ENCODE measurements around the gene INPP5A. TPM values are rescaled to one million over a fixed set of nuclear protein-coding genes. Genes with fewer than 3 reads are reported as not detected.
"Not testable (repeated sequence)": the region's sequence is repeated elsewhere in the genome, so short reads cannot be mapped to it uniquely, and the experiment has no call there.

Gene INPP5A
- polyA plus RNA-seq, 3 donors from 2014 or later, result 0.30 to 1.7 (median 0.48) TPM

DNA sequence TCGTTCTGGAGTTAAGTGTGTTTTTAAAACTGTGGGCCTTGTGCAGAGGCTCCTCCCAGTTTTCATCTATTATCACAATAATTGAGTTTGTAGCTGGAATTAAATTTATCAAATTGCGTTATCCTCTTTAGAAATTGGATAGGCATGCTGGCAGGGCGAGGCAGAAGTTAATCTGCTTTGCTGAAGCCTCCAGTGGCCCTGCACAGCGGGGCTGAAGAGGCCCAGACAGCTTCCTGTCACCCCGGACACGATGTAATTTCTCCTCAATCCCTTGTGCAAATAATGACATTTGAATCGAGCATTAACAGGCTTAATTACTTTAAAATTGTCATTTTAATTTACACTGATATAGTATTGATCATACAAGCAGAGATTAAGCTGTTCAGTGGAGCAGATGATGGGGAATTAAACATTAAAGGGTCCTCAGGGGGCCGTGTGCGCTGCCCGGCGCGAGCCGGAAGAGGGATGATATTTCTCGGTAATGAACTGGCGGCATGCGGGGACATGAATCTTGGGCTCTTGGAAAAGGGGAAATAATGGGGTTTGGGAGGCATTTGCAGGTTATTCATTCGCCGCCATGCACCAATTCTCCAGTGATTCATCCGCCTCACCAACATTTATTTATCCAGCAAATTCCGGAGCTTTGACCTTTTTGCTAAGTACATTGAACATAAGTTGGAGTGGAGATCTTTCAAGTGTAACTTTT is 129.9 kb downstream of the INPP5A start:
- H3K27ac Mint-ChIP-seq, result no peak overlapping the region
- DNase-seq, result no peak
- H3K27me3 Mint-ChIP-seq (ENCODE audit: low read depth in 3 of 3), result peaks cover 0 to 1% (median 0%) of the 10 kb centered on the region in 3 donors
- H3K4me3 Mint-ChIP-seq, result no peak overlapping the region
- H3K36me3 Mint-ChIP-seq, result no peaks in the 10 kb centered on the region
- H3K9me3 Mint-ChIP-seq, result peaks cover 0 to 2% (median 0%) of the 10 kb centered on the region in 6 donors
- peaks cover 0 to 2% of the 10 kb centered on the region in 2 donors for H3K4me1 Mint-ChIP-seq

DNA sequence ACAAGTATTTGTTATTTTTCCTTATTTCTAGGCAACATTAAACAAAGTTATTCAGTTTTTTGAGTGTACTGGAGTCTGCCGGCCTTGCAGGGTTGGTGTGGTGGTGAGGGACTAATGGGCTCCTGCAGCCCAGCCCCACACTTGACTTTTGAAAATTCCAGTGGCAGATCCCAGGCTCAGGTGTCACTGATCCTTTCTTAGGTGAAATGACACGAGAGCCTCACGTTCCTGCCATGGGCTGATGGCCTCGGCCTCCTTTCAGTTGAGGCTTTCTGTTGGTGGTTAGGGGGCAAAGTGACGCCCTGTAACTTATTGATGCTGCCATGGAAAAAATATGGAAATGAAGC is 130.4 kb downstream of the INPP5A start:
- Mint-ChIP-seq H3K36me3 (no peaks in the 10 kb centered on the region), H3K4me3 (no peak overlapping the region), H3K4me1 (peaks cover 0 to 2% of the 10 kb centered on the region in 2 donors), H3K27ac (no peak overlapping the region), H3K9me3 (peaks cover 0 to 2% (median 0%) of the 10 kb centered on the region in 6 donors), H3K27me3 (ENCODE audit: low read depth in 3 of 3) (no peaks in the 10 kb centered on the region)
- DNase-seq, result no peak

DNA sequence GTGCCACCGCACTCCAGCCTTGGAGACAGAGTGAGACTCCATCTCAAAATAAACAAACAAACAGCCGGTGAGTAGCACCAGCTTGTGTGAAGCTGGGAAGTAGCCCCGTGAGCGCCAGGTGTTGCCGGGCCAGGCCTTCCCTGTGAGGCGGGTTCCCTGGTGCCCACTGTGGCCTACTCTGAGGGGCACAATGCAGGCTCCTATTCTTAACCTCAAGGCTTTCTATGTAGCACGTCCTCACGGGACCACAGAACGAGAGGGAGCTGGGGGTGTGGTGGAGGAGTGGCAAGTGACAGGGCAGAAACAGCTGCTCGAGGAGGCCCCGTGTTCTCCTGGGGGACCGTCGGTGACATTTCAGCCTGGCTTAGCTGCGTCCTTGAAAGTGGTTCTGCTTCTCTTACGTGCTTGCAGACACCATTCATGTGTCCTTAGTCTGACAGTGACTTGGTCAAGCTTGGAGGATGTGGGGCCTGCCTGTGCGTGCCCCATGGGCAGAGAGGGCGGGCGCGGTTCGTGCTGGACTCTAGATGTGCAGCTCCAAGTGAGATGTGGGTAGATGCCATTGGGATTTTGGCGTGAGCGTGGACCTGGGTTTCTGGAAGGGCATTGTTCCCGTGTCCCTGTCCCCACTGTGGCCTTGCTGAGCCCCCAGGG is 131.7 kb downstream of the INPP5A start:
- Mint-ChIP-seq H3K9me3 (peaks cover 0 to 2% (median 0%) of the 10 kb centered on the region in 6 donors), H3K36me3 (no peaks in the 10 kb centered on the region), H3K27ac (no peak overlapping the region), H3K27me3 (ENCODE audit: low read depth in 3 of 3) (no peaks in the 10 kb centered on the region), H3K4me3 (no peak overlapping the region), H3K4me1 (peaks cover 0 to 2% of the 10 kb centered on the region in 2 donors)
- no peak for DNase-seq

- H3K9me3 Mint-ChIP-seq, result peaks cover 0 to 2% (median 0%) of the 10 kb centered on the region in 6 donors
- H3K4me1 Mint-ChIP-seq, result peaks cover 0 to 2% of the 10 kb centered on the region in 2 donors
- no peaks in the 10 kb centered on the region for H3K36me3 Mint-ChIP-seq
- no peak for DNase-seq
- no peak overlapping the region for H3K27ac Mint-ChIP-seq
- no peak overlapping the region for H3K4me3 Mint-ChIP-seq
- H3K27me3 Mint-ChIP-seq (ENCODE audit: low read depth in 3 of 3), result peaks cover 0 to 1% (median 0%) of the 10 kb centered on the region in 3 donors
Measured at GRCh38 chr10:132670546-132671227, 133.1 kb downstream of the INPP5A start.

DNA sequence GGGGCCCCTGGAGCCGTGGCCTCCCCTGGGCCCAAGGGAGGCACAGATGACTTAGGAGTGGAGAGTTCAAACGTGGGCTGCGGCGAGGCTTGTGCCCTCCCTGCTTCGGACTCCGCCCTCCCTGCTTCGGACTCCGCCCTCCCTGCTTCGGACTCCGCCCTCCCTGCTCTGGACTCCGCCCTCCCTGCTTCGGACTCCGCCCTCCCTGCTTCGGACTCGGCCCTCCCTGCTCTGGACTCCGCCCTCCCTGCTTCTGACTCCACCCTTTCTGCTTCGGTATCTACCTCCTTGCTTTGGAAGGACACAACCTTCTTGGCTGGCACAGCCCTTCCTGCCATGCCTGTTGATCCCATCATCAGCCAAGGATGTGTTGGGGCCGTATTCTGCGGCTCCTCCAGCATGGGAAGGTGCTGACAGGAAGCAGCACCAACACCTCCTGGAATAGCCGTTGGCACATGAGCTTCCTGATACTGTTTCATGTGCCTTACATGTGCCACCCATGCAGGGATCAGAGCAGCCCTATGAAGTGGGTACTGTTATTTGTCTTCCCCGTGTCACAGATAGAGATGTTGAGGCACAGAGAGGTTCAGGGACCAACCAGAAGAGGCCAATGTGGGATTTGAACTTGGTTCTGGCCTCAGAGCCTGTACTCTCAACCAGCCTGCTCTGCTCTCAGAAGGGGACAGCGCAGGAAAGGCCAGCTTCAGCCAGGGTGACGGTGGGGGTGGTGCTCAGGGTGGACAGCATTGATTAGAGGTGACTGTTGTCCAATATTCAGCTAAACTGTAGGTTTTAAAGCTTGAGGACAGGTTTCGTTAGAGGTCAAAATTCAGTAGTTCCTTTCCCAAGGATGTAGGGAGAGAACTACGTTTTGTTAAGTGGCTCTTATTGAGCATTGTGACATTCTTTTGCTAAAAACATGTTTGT is 133.9 kb downstream of the INPP5A start:
- DNase-seq, result no peak
- Mint-ChIP-seq H3K4me1 (peaks cover 0 to 2% of the 10 kb centered on the region in 2 donors), H3K9me3 (peaks cover 0 to 2% (median 0%) of the 10 kb centered on the region in 6 donors), H3K4me3 (no peak overlapping the region), H3K36me3 (no peaks in the 10 kb centered on the region), H3K27ac (no peak overlapping the region), H3K27me3 (ENCODE audit: low read depth in 3 of 3) (peaks cover 0 to 1% (median 0%) of the 10 kb centered on the region in 3 donors)

DNA sequence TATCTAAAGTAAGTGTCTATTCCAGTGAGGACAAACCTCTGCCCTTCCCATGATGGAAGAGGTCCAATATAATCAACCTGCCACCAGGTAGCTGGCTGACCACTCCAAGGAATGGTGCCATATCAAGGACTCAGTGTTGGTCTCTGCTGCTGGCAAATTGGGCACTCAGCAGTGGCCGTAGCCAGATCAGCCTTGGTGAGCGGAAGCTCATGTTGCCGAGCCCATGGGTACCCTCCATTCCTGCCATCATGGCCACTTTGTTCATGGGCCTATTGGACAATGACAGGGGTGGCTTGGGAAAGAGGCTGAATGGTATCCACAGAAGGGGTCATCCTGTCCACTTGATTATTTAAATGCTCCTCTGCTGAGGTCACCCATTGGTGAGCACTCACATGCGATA is 136.2 kb downstream of the INPP5A start:
- not testable (repeated sequence) for H3K4me1 Mint-ChIP-seq; H3K27ac Mint-ChIP-seq; H3K27me3 Mint-ChIP-seq (ENCODE audit: low read depth in 3 of 3); DNase-seq; H3K9me3 Mint-ChIP-seq; H3K4me3 Mint-ChIP-seq; H3K36me3 Mint-ChIP-seq

- Mint-ChIP-seq H3K36me3 (no peaks in the 10 kb centered on the region), H3K9me3 (peaks cover 0 to 2% (median 0%) of the 10 kb centered on the region in 6 donors), H3K27me3 (ENCODE audit: low read depth in 3 of 3) (peaks cover 0 to 1% (median under 1%) of the 10 kb centered on the region in 3 donors), H3K4me1 (peaks cover 0 to 2% of the 10 kb centered on the region in 2 donors), H3K27ac (peak overlapping the region in 1 of 6 donors; percentile 45), H3K4me3 (no peak overlapping the region)
- DNase-seq, result no peak
Measured at GRCh38 chr10:132674311-132674710, 136.7 kb downstream of the INPP5A start.

DNA sequence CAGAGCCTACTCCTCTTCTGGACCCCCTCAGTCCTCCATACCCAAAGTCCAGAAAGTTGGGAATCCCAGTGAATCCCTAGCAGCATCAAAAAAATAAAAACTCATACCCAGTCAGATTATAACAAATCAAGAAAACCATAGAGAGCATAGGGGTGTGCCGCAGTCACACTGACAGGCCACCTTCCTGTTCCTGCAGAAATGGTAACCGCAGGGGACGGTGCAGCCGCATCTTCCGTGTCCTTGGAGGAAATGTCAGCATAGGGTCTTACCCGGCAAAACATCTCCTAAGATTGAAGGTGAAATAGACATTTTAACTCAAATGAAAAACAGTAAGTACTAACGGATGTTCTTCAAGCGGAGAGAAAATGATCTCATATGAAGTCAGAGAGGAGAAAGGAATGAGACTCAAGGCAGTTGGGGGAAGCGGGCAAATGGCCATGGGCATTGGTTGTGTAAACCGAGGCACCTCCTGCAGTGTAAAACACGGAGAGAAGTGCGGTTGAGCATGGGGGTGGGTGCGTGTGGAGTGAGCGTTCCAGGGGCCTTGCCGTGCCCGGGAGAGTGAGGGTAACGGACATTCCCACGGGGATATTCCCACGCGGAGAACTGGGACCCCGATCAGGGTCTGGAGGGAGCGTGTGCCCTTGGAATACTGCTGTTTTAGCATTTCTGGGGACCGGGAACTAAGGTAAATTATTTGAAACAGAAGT is 137.6 kb downstream of the INPP5A start:
- Mint-ChIP-seq H3K4me3 (no peak overlapping the region), H3K9me3 (peaks cover 0 to 2% (median 0%) of the 10 kb centered on the region in 6 donors), H3K27ac (no peak overlapping the region), H3K36me3 (no peaks in the 10 kb centered on the region), H3K27me3 (ENCODE audit: low read depth in 3 of 3) (peaks cover 0 to 2% (median 1%) of the 10 kb centered on the region in 3 donors), H3K4me1 (peaks cover 0 to 2% of the 10 kb centered on the region in 2 donors)
- no peak for DNase-seq

DNA sequence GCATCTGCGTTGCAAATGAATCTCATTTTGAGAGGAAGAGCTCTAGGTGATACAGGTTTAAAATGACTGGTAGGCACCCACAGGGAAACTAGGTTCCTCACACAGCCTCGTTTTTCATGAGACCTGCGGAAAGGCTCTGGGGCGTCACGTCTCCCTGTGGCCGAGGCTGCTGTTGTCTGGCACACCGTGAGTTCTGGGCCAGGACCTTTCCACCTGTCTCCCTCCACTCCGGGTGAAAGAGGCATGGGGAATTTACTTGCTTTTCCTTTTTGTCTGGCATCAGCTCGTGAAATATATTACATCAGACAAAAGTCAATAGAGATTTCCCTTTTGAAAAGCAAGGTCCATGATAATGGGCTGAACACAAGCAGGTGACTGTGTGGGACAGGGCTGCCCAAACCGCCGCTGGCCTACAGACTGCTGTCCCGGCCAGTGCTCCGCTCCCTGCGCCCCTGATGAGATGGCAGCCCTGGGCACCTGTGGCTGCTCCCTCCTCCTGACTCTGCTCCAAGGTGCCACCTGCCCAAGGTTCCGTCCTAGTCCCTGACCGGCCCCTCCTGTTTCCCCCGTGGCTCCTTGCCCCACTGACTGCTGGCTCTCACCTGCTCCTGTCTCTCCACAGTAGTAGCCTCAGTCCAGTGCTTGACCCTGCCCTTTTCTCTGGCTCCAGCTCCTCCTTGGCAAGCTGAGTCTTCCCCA is 138.8 kb downstream of the INPP5A start:
- Mint-ChIP-seq H3K9me3 (peaks cover 0 to 1% (median 0%) of the 10 kb centered on the region in 6 donors), H3K27ac (no peak overlapping the region), H3K36me3 (no peaks in the 10 kb centered on the region), H3K27me3 (ENCODE audit: low read depth in 3 of 3) (peaks cover 0 to 2% (median 1%) of the 10 kb centered on the region in 3 donors), H3K4me3 (no peak overlapping the region), H3K4me1 (peaks cover 2 to 3% of the 10 kb centered on the region in 2 donors)
- DNase-seq, result no peak

GRCh38 chr10:132677096-132677472 is 139.5 kb downstream of the INPP5A start:
- Mint-ChIP-seq H3K4me1 (peaks cover 3 to 10% of the 10 kb centered on the region in 2 donors), H3K4me3 (no peak overlapping the region), H3K9me3 (no peaks in the 10 kb centered on the region), H3K27me3 (ENCODE audit: low read depth in 3 of 3) (peaks cover 0 to 2% (median 1%) of the 10 kb centered on the region in 3 donors), H3K27ac (no peak overlapping the region), H3K36me3 (no peaks in the 10 kb centered on the region)
- DNase-seq, result no peak

DNA sequence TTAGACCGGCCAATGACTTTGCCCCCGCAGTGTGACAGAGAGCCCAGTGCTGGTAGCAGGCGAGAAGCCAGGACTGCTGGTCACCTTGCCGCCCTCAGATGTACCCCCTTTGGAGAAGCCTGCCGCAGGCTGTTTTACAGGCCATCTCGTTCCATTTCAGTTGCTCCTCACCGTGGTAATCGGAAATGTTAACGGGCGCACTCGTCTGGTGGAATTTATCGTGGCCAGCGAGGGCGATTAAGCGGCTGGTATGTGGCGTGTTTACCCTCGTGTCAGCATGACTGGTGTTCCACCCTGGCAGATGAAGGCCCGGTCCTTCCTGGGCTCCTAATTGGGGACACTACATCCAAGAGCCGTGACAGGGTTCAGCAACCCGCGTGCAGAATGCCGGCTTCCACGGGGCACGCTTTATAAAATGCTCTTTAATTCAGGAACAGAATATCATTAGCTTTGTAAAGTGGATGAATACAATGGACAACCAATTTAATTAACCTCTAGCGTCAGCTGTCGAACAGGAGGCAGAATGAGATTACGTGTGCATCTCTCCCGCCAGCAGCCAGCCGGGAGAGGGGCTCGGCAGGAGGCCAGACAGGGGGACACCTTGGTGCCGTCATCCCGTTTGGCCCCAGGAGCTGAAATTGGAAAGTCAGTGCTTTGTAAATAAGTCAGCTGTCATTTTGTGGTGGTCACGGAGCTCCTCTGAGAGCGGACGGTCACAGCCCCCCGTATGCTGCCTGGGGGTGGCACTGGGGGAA is 140.1 kb downstream of the INPP5A start:
- Mint-ChIP-seq H3K27me3 (ENCODE audit: low read depth in 3 of 3) (peaks cover 0 to 2% (median 1%) of the 10 kb centered on the region in 3 donors), H3K9me3 (no peaks in the 10 kb centered on the region), H3K4me1 (peaks cover 3 to 10% of the 10 kb centered on the region in 2 donors), H3K4me3 (no peak overlapping the region), H3K36me3 (no peaks in the 10 kb centered on the region), H3K27ac (no peak overlapping the region)
- no peak for DNase-seq
